Muscle of leg (tissue), 16 donors: Measurements from ENCODE around the gene KRTAP1-1. TPM values are rescaled to one million over a fixed set of nuclear protein-coding genes. Genes with fewer than 3 reads are reported as not detected.
"Not testable (repeated sequence)": the region's sequence is repeated elsewhere in the genome, so short reads cannot be mapped to it uniquely, and the experiment has no call there.

Experiments
- DNase-seq: peaks from one replicate; pipeline ENCODE4 v3.0.0; 2013
- H3K27ac ChIP-seq: one replicate; pipeline ENCODE4 v1.5.1; 2013; ENCODE audit warnings: mild to moderate bottlenecking, low read length, control low read depth
- H3K27me3 ChIP-seq: one replicate; pipeline ENCODE4 v1.6.1; 2013; ENCODE audit warnings: low read length; ENCODE audit not compliant: control insufficient read depth, insufficient read depth
- H3K36me3 ChIP-seq: one replicate; pipeline ENCODE4 v1.6.1; 2013; ENCODE audit warnings: low read length; ENCODE audit not compliant: control insufficient read depth, insufficient read depth
- H3K4me1 ChIP-seq: one replicate; pipeline ENCODE4 v1.6.1; 2013; ENCODE audit warnings: low read length; ENCODE audit not compliant: control insufficient read depth, insufficient read depth
- H3K4me3 ChIP-seq: one replicate; pipeline ENCODE4 v1.5.1; 2013; ENCODE audit warnings: low read length, control low read depth
- H3K9me3 ChIP-seq: replicated peaks from 2 replicates; pipeline ENCODE4 v1.6.1; 2013; ENCODE audit warnings: low read depth, low read length; ENCODE audit not compliant: control insufficient read depth
- WGBS: methylation state at CpG from one replicate; pipeline ENCODE4 v1.1.5; 2013; ENCODE audit warnings: missing lambda C conversion rate; ENCODE audit not compliant: insufficient coverage; 5-methylcytosine and 5-hydroxymethylcytosine counted together
- long read RNA-seq, 11 donors: transcript quantifications; one replicate each; lab custom pipeline, GENCODE V29; 2026
- polyA plus RNA-seq, 8 donors: library from polyadenylated mRNA; unstranded; fragments of 120-200 nt; gene quantifications; one replicate each; pipeline versions ENCODE4 v1.2.1 to v1.2.3, GENCODE V29; 2013; ENCODE audit warnings: inconsistent platforms in 1 of 8, low replicate concordance in 1 of 8; ENCODE audit not compliant: insufficient read length in 8 of 8, insufficient read depth in 1 of 8
- total RNA-seq: library from RNA; stranded (reverse); fragments of 120-200 nt; gene quantifications from one replicate; pipeline ENCODE4 v1.2.4, GENCODE V29; 2013

Gene KRTAP1-1
- total RNA-seq (not detected), polyA plus RNA-seq (not detected)
- long read RNA-seq, donor 1: 0 reads
- long read RNA-seq, donor 2: 0 reads
- long read RNA-seq, donor 3: 0 reads
- long read RNA-seq, donor 4: 0 reads
- long read RNA-seq, donor 5: 0 reads
- long read RNA-seq, donor 6: 0 reads
- long read RNA-seq, donor 7: 0 reads
- long read RNA-seq, donor 8: 0 reads
- long read RNA-seq, donor 9: 0 reads
- long read RNA-seq, donor 10: 0 reads
- long read RNA-seq, donor 11: 0 reads

- not testable (repeated sequence) for H3K27ac ChIP-seq, H3K4me1 ChIP-seq, H3K4me3 ChIP-seq, H3K9me3 ChIP-seq, H3K27me3 ChIP-seq, H3K36me3 ChIP-seq
- WGBS: 70% methylated on average over 6 of the region's 14 CpGs
- DNase-seq: peak; percentile 60
These were observed at the start of gene KRTAP1-1 for GRCh38 chr17:41040783-41041571. KRTAP1-1 (minus strand) TSS chr17:41041450; CDS start chr17:41041397, 53 bp downstream.

GRCh38 chr17:41088760-41089352, 47.6 kb upstream of the KRTAP1-1 start:
- not testable (repeated sequence) for H3K36me3 ChIP-seq, DNase-seq, H3K4me3 ChIP-seq, H3K27ac ChIP-seq, H3K4me1 ChIP-seq, H3K9me3 ChIP-seq, H3K27me3 ChIP-seq
- no CpG with 5 or more reads among the region's 4 CpGs for WGBS

- H3K27me3 ChIP-seq, H3K9me3 ChIP-seq, H3K36me3 ChIP-seq, H3K4me3 ChIP-seq, H3K27ac ChIP-seq, H3K4me1 ChIP-seq, DNase-seq: not testable (repeated sequence)
- WGBS: 72% methylated on average over 10 of the region's 14 CpGs
These were observed 43.0 kb upstream of the KRTAP1-1 start, which contains the start of gene KRTAP4-7 for GRCh38 chr17:41084100-41084856. KRTAP4-7 (plus strand) TSS chr17:41084150; CDS start chr17:41084207, 57 bp downstream.

GRCh38 chr17:41083427-41083826, 42.2 kb upstream of the KRTAP1-1 start:
- not testable (repeated sequence) for H3K9me3 ChIP-seq, H3K27me3 ChIP-seq
- no CpG with 5 or more reads among the region's 2 CpGs for WGBS

GRCh38 chr17:41082626-41083025, 41.4 kb upstream of the KRTAP1-1 start:
- no peaks in the 10 kb centered on the region for H3K4me1 ChIP-seq
- no peak overlapping the region for H3K27ac ChIP-seq
- 75% methylated on average over 1 of the region's 4 CpGs for WGBS
- H3K4me3 ChIP-seq: no peak overlapping the region
- H3K9me3 ChIP-seq: no peaks in the 10 kb centered on the region
- H3K36me3 ChIP-seq: no peaks in the 10 kb centered on the region
- no peaks in the 10 kb centered on the region for H3K27me3 ChIP-seq
- DNase-seq: no peak

More at GRCh38 chr17:41083427-41083826, 42.2 kb upstream of the KRTAP1-1 start:
- H3K4me3 ChIP-seq, DNase-seq, H3K36me3 ChIP-seq, H3K27ac ChIP-seq, H3K4me1 ChIP-seq: not testable (repeated sequence)

GRCh38 chr17:41076788-41077187, 35.5 kb upstream of the KRTAP1-1 start:
- Histone ChIP-seq H3K4me1 (no peaks in the 10 kb centered on the region), H3K36me3 (no peaks in the 10 kb centered on the region), H3K27ac (no peak overlapping the region), H3K27me3 (no peaks in the 10 kb centered on the region), H3K9me3 (no peaks in the 10 kb centered on the region), H3K4me3 (no peak overlapping the region)
- no peak for DNase-seq

GRCh38 chr17:41073676-41074075, 32.4 kb upstream of the KRTAP1-1 start:
- no peak overlapping the region for H3K4me3 ChIP-seq
- no peak overlapping the region for H3K27ac ChIP-seq
- no peak for DNase-seq
- no peaks in the 10 kb centered on the region for H3K9me3 ChIP-seq
- H3K36me3 ChIP-seq: no peaks in the 10 kb centered on the region
- no peaks in the 10 kb centered on the region for H3K4me1 ChIP-seq
- no CpG with 5 or more reads among the region's 2 CpGs for WGBS
- no peaks in the 10 kb centered on the region for H3K27me3 ChIP-seq

- H3K36me3 ChIP-seq: no peaks in the 10 kb centered on the region
- H3K4me3 ChIP-seq: no peak overlapping the region
- peak; percentile 17 for DNase-seq
- no peaks in the 10 kb centered on the region for H3K9me3 ChIP-seq
- no peaks in the 10 kb centered on the region for H3K4me1 ChIP-seq
- no peaks in the 10 kb centered on the region for H3K27me3 ChIP-seq
- H3K27ac ChIP-seq: no peak overlapping the region
- WGBS: 71% methylated on average over 3 of the region's 5 CpGs
These were observed 30.5 kb upstream of the KRTAP1-1 start for GRCh38 chr17:41071606-41072360.

- H3K9me3 ChIP-seq: no peaks in the 10 kb centered on the region
- H3K4me3 ChIP-seq: no peak overlapping the region
- H3K27me3 ChIP-seq: no peaks in the 10 kb centered on the region
- H3K4me1 ChIP-seq: no peaks in the 10 kb centered on the region
- DNase-seq: no peak
- H3K27ac ChIP-seq: no peak overlapping the region
- WGBS: 75% methylated on average over 1 of the region's 3 CpGs
- no peaks in the 10 kb centered on the region for H3K36me3 ChIP-seq
These were observed 27.8 kb upstream of the KRTAP1-1 start for GRCh38 chr17:41069031-41069430.
